ENCODE measurements around the gene EIF2S1.
"Not testable (repeated sequence)": the region's sequence is repeated elsewhere in the genome, so short reads cannot be mapped to it uniquely, and the experiment has no call there.

The EIF2S1 gene

DNA sequence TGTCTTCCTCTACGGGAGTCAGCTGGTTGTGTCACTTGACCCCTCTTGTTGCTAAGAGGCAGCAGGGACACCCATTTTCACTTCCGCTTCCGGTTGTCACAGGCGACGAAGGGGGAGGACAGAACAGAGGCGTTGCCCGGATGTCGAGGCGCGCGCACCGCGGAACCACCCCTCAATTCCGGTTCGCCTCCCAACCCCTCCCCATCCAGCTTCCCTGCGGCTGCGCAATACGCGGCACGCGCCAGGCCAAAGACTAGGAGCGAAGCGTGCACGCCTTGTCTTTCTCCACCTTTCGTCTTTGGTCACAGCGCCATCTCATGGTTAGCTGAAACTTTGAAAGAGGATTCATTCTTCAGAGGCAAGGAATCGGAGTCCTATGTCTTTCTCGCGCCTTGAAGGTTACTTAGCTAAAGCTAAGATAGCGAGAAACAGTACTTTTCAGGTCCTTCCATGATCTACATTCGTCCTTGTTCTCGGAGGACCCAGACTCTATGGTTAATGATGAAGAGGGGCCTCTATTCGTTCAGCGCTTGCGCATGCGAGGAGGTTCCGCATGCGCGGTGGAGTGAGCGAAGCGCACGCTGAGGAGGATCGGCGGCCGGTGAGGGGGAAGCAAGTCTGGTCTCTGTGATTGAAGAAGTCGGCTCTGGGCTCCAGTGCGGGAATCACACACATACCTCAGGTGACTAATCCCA lies at the start of gene EIF2S1, which contains the start of gene ATP6V1D:
Gene EIF2S1 (plus strand): TSS at position 554 of the 695 bp plus-strand sequence. CDS start 4,440 bp downstream, outside the sequence.
Gene ATP6V1D (minus strand): TSS at position 30 of the 695 bp plus-strand sequence. CDS start 106 bp downstream, outside the sequence.
- DNase-seq: peak; percentile 99

DNA sequence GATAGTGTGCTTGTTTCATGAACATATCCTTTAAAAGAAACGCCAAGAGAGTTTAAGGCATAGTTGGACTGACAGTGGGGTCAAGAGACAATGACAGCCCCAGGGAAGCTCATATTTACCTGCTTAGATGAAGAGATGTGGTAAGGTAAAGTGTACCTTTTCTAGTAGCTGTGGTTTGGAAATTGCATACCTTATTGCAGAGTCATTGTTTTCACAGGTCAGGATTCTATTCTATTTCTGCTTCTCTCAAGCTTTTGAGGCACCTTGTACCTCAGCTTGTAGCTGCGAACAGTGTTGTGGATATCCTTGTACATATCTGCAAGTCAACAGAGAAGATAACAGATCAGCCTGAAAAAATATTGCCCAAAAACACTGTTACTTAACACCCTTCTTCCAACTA lies 48.3 kb upstream of the EIF2S1 start:
- DNase-seq: no peak

DNA sequence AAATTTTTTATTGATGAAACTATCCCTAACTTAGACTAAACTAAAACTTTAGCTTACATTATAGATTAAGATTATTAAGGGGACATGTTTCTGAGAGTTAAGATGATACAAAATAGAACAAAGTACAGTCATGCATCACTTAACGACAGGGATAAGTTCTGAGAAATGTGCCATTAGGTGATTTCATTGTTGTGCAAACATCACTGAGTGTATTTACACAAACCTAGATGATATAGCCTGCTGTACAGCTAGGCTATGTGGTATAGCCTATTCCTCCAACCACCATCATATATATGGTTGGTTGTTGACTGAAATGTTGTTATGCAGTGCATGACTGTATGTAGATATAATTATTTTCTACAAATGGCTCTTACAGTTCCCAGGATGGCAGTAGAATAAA lies 47.0 kb upstream of the EIF2S1 start:
- no peak for DNase-seq

DNA sequence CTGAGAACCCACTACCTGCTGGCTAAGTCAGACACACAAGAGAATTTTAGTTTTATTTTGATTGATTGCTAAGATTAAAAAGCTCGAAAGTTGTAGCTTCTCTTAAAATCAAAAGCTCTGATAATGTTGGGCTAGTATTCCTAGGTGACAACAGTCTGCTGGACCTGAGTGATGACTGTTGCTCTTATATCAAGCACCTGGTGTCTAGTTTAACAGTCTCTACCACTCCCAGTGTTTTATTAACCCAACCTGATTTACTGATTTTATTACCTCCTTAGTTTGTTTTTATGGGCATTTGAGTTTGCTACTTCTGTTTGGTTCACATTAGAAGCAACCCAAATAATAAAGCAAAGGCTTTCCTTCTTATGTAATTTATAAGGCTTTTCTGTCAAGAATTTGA lies 42.3 kb upstream of the EIF2S1 start:
- no peak for DNase-seq

DNA sequence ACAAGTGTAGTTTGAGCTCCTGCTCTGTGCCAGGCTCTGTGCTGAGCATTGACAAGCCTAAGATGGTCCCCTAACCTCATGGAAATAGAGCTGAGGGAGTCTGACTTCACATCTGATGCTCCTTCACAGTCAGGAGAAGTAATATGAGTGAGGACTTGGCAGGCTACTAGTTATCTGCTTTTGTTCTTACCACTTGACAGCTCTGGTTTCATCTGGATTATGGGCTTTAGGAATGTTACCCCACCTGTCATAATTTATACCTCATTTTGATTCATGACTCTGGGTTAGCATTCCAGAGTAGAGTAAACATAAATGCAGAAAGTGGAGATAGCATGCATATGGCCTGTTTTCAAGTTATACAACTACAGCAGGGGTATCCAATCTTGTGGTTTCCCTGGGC lies 41.0 kb upstream of the EIF2S1 start:
- DNase-seq: no peak

DNA sequence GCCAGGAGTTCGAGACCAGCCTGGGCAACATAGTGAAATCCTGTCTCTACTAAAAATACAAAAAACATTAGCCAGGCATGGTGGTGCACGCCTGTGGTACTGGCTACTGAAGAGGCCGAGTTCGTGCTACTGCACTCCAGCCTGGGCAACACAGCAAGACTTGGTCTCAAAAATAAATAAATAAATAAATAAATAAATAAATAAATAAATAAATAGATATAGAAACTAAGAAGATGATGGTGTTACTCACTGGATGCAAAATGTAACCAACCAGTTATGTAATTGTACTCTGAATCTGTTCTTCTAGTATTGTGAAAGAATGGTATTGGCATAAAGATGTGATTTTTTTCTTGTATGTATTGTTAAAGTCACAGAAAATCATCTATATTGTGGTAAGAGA lies 30.5 kb upstream of the EIF2S1 start:
- DNase-seq: not testable (repeated sequence)

DNA sequence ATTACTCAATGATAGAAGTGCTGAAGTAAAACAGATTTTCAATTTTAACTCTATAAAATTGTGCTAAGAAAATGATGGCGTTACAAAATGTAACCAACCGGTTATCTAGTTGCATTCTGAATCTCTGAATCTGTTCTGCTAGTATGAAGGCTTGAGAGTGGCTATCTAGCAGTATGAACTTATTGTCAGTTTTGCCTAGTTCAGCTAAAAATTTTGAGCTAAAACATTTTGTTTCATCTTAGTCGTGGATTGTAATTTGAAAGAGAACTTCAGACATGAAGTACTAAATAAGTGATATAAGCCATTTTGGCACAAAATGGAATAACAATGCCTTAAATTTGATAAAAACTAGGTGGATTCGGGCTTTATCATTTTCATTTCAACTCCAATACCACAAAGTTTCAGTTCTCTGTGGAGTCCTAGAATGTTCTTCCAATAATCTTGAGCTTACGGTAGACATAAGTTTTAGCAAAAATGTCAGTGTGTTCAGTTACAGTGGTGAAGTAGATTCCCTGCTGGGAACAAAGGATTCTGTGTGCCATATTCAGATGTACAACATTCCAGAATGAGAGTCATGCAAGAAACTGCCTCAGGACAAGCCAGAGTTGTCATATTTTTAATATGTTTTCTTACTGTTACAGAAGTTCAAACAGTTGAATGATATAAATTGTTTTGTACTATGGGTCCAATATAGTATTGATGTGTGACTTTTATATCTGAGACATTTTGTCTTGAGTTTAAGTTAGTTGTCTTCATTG lies 28.6 kb upstream of the EIF2S1 start:
- DNase-seq: no peak

DNA sequence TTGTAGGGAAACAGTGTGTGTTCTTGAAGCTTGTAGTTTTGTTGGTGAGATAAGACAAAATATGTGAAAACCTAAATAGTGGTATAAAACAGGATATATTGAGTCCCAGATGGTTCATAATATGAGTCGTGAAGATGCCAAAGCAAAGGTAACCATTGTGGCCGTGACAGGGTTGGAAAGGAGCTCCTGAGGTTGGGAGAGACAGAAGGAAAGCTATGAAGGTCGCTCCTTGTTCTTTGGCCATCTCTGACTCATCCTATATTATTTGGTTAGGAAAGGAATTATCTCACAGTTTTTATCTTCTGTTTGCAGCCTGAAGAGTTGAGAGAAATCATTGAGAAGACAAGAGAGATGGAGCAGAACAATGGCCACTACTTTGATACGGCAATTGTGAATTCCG lies 27.7 kb upstream of the EIF2S1 start:
- no peak for DNase-seq

DNA sequence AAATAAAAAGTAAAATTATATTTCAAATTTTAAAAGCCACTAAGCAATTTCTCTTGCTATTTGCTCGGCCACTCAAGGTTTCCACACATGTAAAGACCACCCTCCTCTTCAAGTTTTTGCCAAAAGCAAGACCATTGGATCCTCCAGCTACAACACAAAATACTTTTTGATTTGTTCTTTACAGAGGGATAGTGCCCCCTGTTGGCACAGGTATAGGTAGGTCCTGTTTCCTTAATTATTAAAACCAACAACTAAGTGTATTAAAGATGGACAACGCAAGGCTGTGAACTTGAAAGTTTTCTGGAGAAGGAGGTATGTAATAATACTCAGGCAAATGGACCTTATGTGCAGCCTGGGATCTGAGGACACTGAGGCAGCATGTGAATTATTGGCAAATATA lies 24.3 kb upstream of the EIF2S1 start:
- DNase-seq: no peak

DNA sequence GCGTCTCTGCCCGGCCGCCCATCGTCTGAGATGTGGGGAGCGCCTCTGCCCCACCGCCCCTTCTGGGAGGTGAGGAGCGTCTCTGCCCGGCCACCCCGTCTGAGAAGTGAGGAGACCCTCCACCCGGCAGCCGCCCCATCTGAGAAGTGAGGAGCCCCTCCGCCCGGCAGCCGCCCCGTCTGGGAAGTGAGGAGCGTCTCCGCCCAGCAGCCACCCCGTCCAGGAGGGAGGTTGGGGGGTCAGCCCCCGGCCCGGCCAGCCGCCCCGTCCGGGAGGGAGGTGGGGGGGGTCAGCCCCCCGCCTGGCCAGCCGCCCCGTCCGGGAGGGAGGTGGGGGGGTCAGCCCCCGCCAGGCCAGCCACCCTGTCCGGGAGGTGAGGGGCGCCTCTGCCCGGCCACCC lies 18.9 kb upstream of the EIF2S1 start:
- not testable (repeated sequence) for DNase-seq

DNA sequence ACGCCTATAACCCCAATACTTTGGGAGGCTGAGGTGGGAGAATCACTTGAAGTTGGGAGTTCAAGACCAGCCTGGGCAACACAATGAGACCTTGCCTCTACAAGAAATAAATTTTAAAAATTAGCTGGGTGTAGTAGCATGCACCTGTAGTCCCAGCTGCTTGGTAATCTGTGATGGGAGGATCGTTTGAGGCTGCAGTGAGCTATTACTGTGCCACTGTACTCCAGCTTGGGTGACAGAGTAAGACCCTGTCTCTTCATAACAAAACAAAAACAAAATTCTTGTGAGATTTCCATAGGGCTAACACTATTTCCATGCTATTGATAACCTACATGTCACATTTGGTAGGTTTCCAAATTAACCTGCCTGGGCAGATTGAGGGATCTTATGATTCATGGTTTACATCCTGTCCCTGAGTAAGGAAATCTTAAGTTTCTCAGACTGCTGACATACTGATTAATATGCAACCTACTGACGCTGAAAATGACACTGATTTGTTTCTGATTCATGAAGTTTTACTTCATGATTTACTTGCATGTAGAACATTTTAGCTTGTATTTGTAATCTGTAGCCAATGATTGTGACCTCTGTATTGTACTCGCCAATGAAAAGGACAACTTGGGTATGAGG lies 16.4 kb upstream of the EIF2S1 start:
- DNase-seq: no peak

DNA sequence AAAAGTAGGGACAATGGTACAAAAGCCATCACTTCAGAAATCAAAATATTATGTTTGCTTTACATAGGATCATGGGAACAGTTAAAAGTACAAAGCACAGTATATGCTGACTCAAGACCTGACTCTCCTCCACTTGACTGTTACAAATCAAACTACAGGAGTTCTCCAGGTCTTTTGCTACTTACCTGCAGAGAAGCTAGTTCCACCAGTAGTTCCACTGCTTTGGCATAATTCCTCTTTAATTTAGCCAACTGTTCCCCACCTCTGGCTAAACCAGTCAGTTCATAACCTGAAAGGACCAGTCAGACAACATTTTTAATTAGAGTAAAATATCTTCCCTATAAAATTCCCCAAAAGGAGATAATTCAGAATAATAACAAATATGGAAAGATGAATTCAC lies 14.5 kb upstream of the EIF2S1 start:
- DNase-seq: no peak

DNA sequence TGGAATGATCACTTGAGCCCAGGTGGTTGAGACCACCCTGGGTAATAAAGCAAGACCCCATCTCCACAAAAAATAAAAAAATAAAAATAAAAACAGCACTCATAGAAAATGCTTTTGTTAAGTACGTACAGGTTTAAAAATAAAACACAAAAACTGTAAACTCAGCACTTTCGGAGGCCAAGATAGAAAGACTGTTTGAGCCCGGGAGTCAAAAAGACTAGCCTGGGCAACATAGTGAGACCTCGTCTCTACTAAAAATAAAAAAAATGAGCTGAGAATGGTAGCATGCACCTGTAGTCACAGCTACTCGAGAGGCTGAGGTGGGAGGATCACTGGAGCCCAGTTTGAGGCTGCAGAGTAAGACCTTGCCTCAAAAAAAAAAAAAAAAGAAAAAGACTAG lies 8.1 kb upstream of the EIF2S1 start:
- DNase-seq: no peak

DNA sequence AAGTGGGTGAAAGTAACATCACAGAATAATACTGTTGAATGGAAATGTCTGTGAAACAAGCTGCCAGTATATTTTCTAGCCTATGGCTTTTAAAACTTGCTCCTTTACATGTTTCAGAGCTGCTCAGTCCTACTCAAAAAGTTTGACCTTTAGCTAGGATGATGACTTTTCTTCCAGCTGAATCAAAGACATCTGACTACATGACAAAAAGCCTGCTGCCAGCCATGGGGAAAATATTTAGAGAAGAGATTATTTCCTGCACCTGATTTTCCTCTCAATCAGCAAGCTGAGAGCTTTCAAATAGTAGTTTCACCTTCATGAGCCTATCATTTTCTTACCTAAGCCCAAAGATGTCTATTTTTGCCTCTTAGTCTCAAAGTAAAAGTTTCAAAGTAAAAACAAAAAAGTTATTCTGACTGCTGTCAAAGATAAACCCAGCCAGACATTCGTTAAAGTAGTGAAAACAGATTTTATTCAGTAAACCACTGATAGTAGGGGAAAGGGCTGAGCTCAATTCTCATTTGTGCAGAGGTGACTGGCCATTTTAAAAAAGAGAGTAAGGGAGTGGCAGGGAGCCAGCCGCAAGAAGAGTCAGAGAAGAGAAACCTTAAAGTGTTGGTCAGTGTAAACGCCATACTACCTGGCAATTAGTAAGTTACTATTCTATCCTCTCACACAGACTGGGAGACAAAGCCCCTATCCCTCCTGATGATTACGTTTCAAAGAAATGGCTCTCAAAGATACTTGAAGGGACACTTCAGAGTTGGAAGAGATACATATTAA lies 2.8 kb upstream of the EIF2S1 start:
- no peak for DNase-seq

DNA sequence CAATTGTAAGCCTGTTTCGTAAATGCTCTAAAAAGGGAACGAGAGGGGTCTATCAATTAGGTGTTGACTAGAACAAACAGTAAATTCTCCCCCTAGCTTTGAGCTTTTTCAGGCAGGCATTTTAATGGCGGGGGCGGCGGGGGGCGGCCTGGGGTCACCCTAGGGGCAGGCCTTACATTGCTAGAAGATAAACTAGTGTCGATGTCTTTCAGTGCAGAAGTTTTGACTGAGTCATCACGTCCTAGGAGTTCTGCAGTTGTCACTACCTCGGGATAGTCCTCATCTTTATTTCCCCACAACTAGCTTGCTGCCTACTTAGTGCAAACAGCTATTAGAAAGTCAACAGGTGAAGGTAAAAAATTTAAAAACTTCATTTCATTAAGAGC lies 2.2 kb upstream of the EIF2S1 start:
- no peak for DNase-seq

DNA sequence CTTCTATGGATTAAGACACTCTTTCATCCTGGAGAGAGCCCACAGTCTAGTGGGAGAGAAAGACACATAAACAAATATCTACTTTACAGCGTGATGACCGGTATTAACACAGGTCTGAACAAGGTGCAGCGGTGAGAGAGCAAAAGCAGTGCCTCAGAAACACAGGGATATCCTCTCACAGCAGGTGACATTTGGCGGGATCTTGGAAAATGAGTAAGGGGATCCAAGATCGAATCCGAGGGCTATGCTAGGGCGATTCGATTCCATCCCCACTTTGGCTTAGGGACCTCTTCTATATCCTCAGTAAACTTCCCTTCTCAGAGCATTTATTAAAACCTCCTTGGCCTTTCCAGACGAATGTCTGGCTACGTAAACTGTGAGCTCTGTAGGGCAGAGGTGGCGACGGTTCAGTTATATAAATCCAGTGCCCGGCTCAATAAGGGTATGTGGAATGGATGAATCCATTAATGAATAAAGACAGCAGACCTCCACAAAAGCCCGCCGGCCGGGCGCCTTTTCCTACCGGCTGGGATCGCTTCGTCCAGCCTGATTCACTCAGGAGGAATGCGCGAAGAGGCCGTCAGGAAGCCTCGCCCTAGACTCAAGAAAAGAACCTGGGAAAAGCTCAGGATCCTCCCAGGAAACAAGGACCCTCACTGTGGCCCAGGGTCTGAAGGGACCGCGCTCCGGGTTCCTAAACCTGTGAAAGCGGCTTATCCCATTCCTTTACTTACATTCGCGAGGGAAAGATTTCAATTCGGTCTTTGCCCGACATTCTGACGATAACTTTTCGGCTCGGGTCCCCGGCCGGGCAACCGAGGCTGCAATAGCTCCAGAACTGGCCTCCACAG lies 979 bp upstream of the EIF2S1 start:
- DNase-seq: peak; percentile 37

DNA sequence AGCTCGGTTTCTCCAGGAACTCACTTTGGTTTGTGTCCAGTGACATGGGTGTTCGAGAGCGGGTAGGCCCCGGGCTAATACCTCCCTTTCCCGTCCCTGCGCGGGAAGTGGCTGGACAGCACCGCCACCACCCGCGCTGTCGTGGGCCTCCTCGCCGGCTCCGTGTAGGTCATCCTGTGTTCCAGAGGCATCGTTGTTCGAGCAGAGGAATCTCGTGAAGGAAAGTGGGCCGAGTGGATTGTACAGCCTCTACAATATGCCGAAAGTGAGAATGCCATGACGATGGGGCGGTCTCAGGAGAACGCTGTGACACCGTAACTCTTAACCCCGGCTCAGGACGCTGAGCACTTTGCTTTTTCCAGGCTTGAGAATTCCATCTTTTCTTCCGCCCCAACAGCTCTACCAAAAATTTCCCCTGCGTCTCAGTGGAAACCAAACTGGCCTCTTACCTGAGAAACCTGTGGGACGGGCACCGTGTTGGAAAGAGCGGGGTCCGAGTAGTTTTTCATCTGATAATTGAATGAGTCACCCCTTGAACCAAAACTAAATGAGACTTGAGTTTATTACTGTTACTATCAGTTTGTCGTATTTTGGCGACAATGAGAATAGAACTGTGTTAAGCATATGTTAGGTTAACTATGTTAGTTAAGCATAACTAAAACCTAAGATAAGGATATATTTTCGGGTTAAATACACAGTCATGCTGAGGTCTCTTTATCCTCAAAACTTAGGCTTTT lies 510 bp downstream of the EIF2S1 start:
- DNase-seq: no peak

DNA sequence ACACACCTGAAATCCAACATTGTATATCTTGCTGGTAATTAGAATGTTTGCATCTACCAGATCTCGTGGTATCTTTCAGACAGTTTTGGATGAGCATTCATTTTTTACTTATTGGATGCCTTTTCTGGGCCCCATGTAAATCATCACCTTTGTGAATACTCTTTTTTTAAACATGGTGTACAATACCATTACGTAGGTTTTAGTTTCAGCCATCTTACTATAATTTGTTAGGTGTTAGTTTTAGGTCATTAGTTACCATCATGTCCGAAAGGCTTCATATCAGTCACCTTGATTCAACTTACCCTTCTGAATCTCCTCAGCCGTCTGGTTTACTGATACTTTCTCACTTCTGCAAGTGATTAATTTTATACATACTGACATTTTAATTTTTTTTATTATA lies 5.3 kb downstream of the EIF2S1 start:
- no peak for DNase-seq

DNA sequence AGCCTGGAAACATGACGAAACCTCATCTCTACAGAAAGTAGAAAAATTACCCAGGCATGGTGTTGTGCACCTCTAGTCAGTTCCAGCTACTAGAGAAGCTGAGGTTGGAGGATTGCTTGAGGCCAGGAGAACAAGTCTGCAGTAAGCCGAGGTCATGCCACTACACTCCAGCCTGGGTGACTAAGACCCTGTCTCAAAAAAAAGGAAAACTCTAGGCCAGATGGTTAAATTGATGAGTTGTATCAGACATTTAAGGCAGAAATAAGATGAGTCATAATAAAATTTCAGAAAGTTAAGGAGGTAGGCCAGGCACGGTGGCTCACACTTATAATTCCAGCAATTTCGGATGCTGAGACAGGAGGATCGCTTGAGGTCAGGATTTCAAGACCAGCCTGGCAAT lies 10.7 kb downstream of the EIF2S1 start:
- DNase-seq: no peak

DNA sequence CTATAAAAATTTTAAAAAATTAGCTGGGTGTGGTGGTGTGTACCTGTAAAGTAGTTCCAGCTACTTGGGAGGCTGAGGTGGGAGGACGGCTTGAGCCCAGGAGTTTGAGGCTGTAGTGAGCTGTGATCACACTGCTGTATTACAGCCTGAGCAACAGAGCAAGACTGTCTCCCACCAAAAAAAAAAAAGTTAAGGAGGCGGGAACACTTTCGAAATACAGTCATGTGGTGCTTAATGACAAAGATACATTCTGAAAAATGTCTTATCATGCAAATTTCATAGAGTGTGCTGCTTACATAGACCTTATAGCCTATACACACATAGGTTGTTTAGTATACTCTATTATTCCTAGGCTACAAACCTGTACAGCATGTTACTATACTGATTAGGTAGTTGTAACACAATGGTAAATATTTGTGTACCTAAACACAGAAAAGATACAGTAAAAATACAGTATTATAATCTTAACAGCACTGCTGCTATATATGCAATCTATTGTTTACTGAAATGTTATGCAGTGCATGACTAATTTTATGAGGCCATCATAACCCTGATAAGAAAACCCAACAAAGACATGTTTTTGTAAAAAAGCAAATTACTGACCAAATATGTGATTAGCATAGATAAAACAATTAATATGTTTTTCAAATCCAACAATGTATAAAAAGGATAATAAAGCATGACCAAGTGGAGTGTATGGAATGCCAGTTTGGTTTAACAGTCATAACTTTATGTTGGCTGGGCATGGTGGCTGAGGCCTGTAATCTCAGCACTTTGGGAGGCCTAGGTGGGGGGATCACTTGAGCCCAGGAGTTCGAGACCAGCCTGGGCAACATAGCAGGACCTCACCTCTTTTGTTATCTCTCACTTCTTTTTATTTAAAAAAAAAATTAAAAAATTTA lies 11.4 kb downstream of the EIF2S1 start:
- no peak for DNase-seq

Measured in NCI-H345 (cell line).